Right lung (tissue), 5 donors: ENCODE results near the gene VWA5B2. TPM values are rescaled to one million over a fixed set of nuclear protein-coding genes. Genes with fewer than 3 reads are reported as not detected.

Experiments
- DNase-seq, 2 donors: peaks; one replicate each; pipeline ENCODE4 v3.0.0-alpha.2; 2013
- polyA plus RNA-seq, 5 donors: library from polyadenylated mRNA; unstranded; fragments of 120-200 nt; gene quantifications; one replicate each; pipeline versions ENCODE4 v1.2.1 to v1.2.3, GENCODE V29; 2013; ENCODE audit warnings: inconsistent platforms in 1 of 5, low replicate concordance in 1 of 5; ENCODE audit not compliant: insufficient read length in 5 of 5, insufficient read depth in 1 of 5

VWA5B2 gene
- polyA plus RNA-seq, 5 donors: 0.95 to 2.2 (median 1.6) TPM

- no peak for DNase-seq
Observed at GRCh38 chr3:184275381-184275701, 46.0 kb downstream of the VWA5B2 start.

- no peak for DNase-seq
Observed at GRCh38 chr3:184275961-184276910, 46.9 kb downstream of the VWA5B2 start, which contains the start of gene ECE2. TSS of gene ECE2 (plus strand) at chr3:184276022. CDS start at chr3:184276154, 132 bp downstream.

- DNase-seq: no peak
Observed at GRCh38 chr3:184277366-184277765, 48.0 kb downstream of the VWA5B2 start.

GRCh38 chr3:184282941-184283340 lies 53.6 kb downstream of the VWA5B2 start:
- DNase-seq: no peak

- no peak for DNase-seq
Observed at GRCh38 chr3:184283681-184284080, 54.3 kb downstream of the VWA5B2 start.

- peak; percentile 34 to 52 for DNase-seq
Observed at GRCh38 chr3:184284696-184285095, 55.3 kb downstream of the VWA5B2 start.

- DNase-seq: no peak
Observed at GRCh38 chr3:184289426-184289938, 60.1 kb downstream of the VWA5B2 start.

- no peak for DNase-seq
Observed at GRCh38 chr3:184290331-184290730, 60.9 kb downstream of the VWA5B2 start.

GRCh38 chr3:184291044-184291737 lies 61.8 kb downstream of the VWA5B2 start:
- DNase-seq: no peak

Other genes with a start within 250 kb of the VWA5B2 start
- gene ABCC5, start 211.7 kb upstream of the VWA5B2 start, polyA plus RNA-seq: 10 to 100 TPM; 61.9 to 85.7 (median 85.3) TPM
- gene HTR3D, start 197.8 kb upstream of the VWA5B2 start, polyA plus RNA-seq: not detected
- gene HTR3C, start 176.5 kb upstream of the VWA5B2 start, polyA plus RNA-seq: under 1 TPM; 0.09 to 0.14 (median 0.11) TPM
- gene HTR3E, start 132.5 kb upstream of the VWA5B2 start, polyA plus RNA-seq: not detected
- 10 to 100 TPM; 54.5 to 61.9 (median 56.8) TPM for gene EIF2B5, start 94.2 kb upstream of the VWA5B2 start, polyA plus RNA-seq
- gene DVL3, start 74.2 kb upstream of the VWA5B2 start, polyA plus RNA-seq: 100 to 1,000 TPM in 2 of 5 donors, 10 to 100 TPM in 3; 69.5 to 103 (median 96.1) TPM
- gene AP2M1, start 54.7 kb upstream of the VWA5B2 start, polyA plus RNA-seq: 100 to 1,000 TPM; 318 to 368 (median 328) TPM
- gene ABCF3, start 43.4 kb upstream of the VWA5B2 start, polyA plus RNA-seq: 10 to 100 TPM; 52.0 to 70.3 (median 63.0) TPM
- 10 to 100 TPM; 23.0 to 37.6 (median 25.5) TPM for gene ALG3, start 19.4 kb downstream of the VWA5B2 start, polyA plus RNA-seq
- gene EEF1AKMT4, start 20.1 kb downstream of the VWA5B2 start, polyA plus RNA-seq: 1 to 10 TPM; 1.8 to 4.0 (median 2.5) TPM
- gene CAMK2N2, start 32.0 kb downstream of the VWA5B2 start, polyA plus RNA-seq: under 1 TPM; 0.13 to 0.29 (median 0.16) TPM
- gene ECE2, start 46.4 kb downstream of the VWA5B2 start, polyA plus RNA-seq: under 1 TPM in 1 of 5 donors, not detected in 4; 0.13 TPM
- 100 to 1,000 TPM; 183 to 213 (median 205) TPM for gene PSMD2, start 69.7 kb downstream of the VWA5B2 start, polyA plus RNA-seq
- gene EIF4G1, start 85.0 kb downstream of the VWA5B2 start, polyA plus RNA-seq: 100 to 1,000 TPM; 141 to 216 (median 161) TPM
- gene FAM131A, start 108.0 kb downstream of the VWA5B2 start, polyA plus RNA-seq: 10 to 100 TPM in 4 of 5 donors, 1 to 10 TPM in 1; 10.0 to 17.4 (median 15.7) TPM
- 10 to 100 TPM in 2 of 5 donors, 1 to 10 TPM in 3; 8.6 to 12.5 (median 9.8) TPM for gene CLCN2, start 132.0 kb downstream of the VWA5B2 start, polyA plus RNA-seq
- 10 to 100 TPM; 80.2 to 98.2 (median 89.6) TPM for gene POLR2H, start 132.1 kb downstream of the VWA5B2 start, polyA plus RNA-seq
- 1 to 10 TPM; 1.1 to 2.4 (median 1.7) TPM for gene THPO, start 148.6 kb downstream of the VWA5B2 start, polyA plus RNA-seq
- 10 to 100 TPM; 11.6 to 15.4 (median 15.0) TPM for gene CHRD, start 150.5 kb downstream of the VWA5B2 start, polyA plus RNA-seq